HepG2 (cell line): ENCODE data around the gene RAB28. TPM values are rescaled to one million over a fixed set of nuclear protein-coding genes. Genes with fewer than 3 reads are reported as not detected.

Experiments
- CEBPG ChIP-seq: IDR thresholded peaks from 2 replicates; pipeline ENCODE4 v1.6.1; 2016
- CENPX ChIP-seq: sonication (generic); formaldehyde crosslinking; IDR thresholded peaks from 2 replicates; pipeline ENCODE4 v1.9.0; 2021; ENCODE audit warnings: mild to moderate bottlenecking, missing genetic modification reagents, moderate library complexity
- DNMT1 ChIP-seq: sonication (generic); formaldehyde crosslinking; IDR thresholded peaks from 2 replicates; pipeline ENCODE4 v1.5.1; 2020; ENCODE audit warnings: mild to moderate bottlenecking, missing genetic modification reagents
- DPF2 ChIP-seq: sonication (generic); formaldehyde crosslinking; IDR thresholded peaks from 2 replicates; pipeline ENCODE4 v1.4.0; 2020; ENCODE audit warnings: mild to moderate bottlenecking, low read depth, missing genetic modification reagents, borderline replicate concordance
- EEA1 ChIP-seq: sonication (generic); formaldehyde crosslinking; IDR thresholded peaks from 2 replicates; pipeline ENCODE4 v1.5.1; 2020; ENCODE audit warnings: mild to moderate bottlenecking, missing genetic modification reagents, borderline replicate concordance
- NFE2 ChIP-seq: sonication (generic); formaldehyde crosslinking; IDR thresholded peaks from 2 replicates; pipeline ENCODE4 v1.4.0; 2020; ENCODE audit warnings: missing genetic modification reagents
- NFYB ChIP-seq: sonication (generic); formaldehyde crosslinking; IDR thresholded peaks from 2 replicates; pipeline ENCODE4 v1.4.0; 2020; ENCODE audit warnings: missing genetic modification reagents
- ONECUT2 ChIP-seq: sonication (generic); formaldehyde crosslinking; IDR thresholded peaks from 2 replicates; pipeline ENCODE4 v1.4.0; 2020; ENCODE audit warnings: missing genetic modification reagents
- SNAPC2 ChIP-seq: sonication (generic); formaldehyde crosslinking; IDR thresholded peaks from 2 replicates; pipeline ENCODE4 v1.8.1; 2022; ENCODE audit warnings: mild to moderate bottlenecking, missing genetic modification reagents
- ZMYM4 ChIP-seq: sonication (generic); formaldehyde crosslinking; IDR thresholded peaks from 2 replicates; pipeline ENCODE4 v1.8.1; 2023; ENCODE audit warnings: mild to moderate bottlenecking, missing genetic modification reagents
- ZNF121 ChIP-seq: sonication (generic); formaldehyde crosslinking; IDR thresholded peaks from 2 replicates; pipeline ENCODE4 v1.5.0; 2020; ENCODE audit warnings: mild to moderate bottlenecking, missing genetic modification reagents
- ZNF225 ChIP-seq: sonication (generic); formaldehyde crosslinking; IDR thresholded peaks from 2 replicates; pipeline ENCODE4 v1.4.0; 2020; ENCODE audit warnings: mild to moderate bottlenecking, missing genetic modification reagents
- ZNF564 ChIP-seq: sonication (generic); formaldehyde crosslinking; IDR thresholded peaks from 2 replicates; pipeline ENCODE4 v1.8.1; 2023; ENCODE audit warnings: mild to moderate bottlenecking, missing genetic modification reagents
- ZNF572 ChIP-seq: sonication (generic); formaldehyde crosslinking; IDR thresholded peaks from 2 replicates; pipeline ENCODE4 v1.5.1; 2020; ENCODE audit warnings: mild to moderate bottlenecking, missing genetic modification reagents
- ZNF773 ChIP-seq: sonication (generic); formaldehyde crosslinking; IDR thresholded peaks from 2 replicates; pipeline ENCODE4 v1.4.0; 2020; ENCODE audit warnings: missing genetic modification reagents, borderline replicate concordance
- polyA plus RNA-seq, 8 experiments: library from polyadenylated mRNA; depleted of rRNA in 3 of 8; stranded (reverse) in 7 of 8; unstranded in 1 of 8; fragments of >200 nt; fragmentation: Illumina TruSeq in 4 of 8; extraction: Trizol in 4 of 8; gene quantifications; 2 replicates each; pipeline versions ENCODE4 v1.2.1 to v1.2.3, GENCODE V29; 2011 to 2016; ENCODE audit warnings: low read depth in 4 of 8, missing spikeins in 1 of 8, mixed read lengths in 1 of 8; ENCODE audit not compliant: insufficient read depth in 1 of 8
- total RNA-seq, 5 experiments: library from RNA; depleted of rRNA; stranded (reverse); fragments of >200 nt; fragmentation: Illumina TruSeq; extraction: Trizol; gene quantifications; 2 replicates each; pipeline ENCODE4 v1.2.3, GENCODE V29; 2016; ENCODE audit warnings: low read depth in 1 of 5
- TF ChIP-seq, protein P1 (sequence below), 2 experiments: sonication (generic) in 1 of 2; formaldehyde crosslinking in 1 of 2; IDR thresholded peaks; 2 replicates each; pipeline versions ENCODE4 v1.5.1 to v1.6.1; 2011 to 2020; ENCODE audit warnings: borderline replicate concordance in 1 of 2, low read depth in 1 of 2, low read length in 1 of 2, mild to moderate bottlenecking in 1 of 2, missing genetic modification reagents in 1 of 2, moderate library complexity in 1 of 2
- TF ChIP-seq, protein P2 (sequence below): sonication (generic); formaldehyde crosslinking; IDR thresholded peaks from 2 replicates; pipeline ENCODE4 v1.8.1; 2022; ENCODE audit warnings: low read depth, mild to moderate bottlenecking, missing genetic modification reagents
- TF ChIP-seq, protein P3 (sequence below): IDR thresholded peaks from 2 replicates; pipeline ENCODE4 v1.6.1; 2016; ENCODE audit warnings: missing genetic modification reagents, missing compliant biosample characterization
- TF ChIP-seq, protein P4 (sequence below): sonication (generic); formaldehyde crosslinking; IDR thresholded peaks from 2 replicates; pipeline ENCODE4 v1.9.0; 2021; ENCODE audit warnings: missing genetic modification reagents, mild to moderate bottlenecking, borderline replicate concordance
- TF ChIP-seq, protein P5 (sequence below): sonication (generic); formaldehyde crosslinking; conservative IDR thresholded peaks from 2 replicates; pipeline ENCODE4 v1.5.0; 2020; ENCODE audit warnings: missing genetic modification reagents
- TF ChIP-seq, protein P6 (sequence below): fragments of 450-650 bp; IDR thresholded peaks from 2 replicates; pipeline ENCODE4 v1.6.1; 2016

Gene RAB28
- total and polyA plus RNA-seq, 2 of the 13 experiments (the other 11 are each of a cell fraction or from before 2014, with no cell fraction given): 11.8 to 18.2 TPM

DNA sequence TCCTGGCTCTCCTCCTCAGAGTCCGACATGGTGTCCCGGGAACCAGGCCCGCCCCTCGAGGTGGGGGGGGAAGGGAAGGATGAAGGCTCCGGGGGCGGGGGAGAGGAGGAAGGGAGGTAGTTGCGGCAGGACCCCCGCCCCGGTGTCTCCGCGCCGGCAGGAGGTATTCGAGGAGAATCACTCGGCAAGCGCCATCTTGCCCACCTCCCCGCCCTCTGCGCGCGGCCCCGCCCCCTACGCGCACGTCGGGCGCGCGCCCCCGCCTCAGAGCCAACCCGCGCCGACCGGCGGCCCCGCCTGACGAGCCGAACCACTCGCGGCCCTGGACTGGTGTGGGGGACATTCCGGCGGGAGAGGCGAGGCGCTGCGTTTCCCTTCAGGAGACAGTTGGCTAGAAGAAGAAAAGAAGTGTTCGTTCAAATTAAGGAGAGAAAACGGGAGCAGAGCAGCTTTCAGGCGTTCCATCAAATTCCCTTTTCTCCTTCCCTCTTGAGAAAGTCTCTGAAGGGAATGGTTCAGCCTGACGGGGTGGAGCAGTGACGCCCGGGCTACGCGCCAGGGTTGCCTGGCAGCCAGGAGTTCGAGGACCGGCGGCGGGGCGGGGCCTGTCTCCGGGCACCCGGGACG is at the start of gene RAB28 (continued):
- TF ChIP-seq, protein P1, sequence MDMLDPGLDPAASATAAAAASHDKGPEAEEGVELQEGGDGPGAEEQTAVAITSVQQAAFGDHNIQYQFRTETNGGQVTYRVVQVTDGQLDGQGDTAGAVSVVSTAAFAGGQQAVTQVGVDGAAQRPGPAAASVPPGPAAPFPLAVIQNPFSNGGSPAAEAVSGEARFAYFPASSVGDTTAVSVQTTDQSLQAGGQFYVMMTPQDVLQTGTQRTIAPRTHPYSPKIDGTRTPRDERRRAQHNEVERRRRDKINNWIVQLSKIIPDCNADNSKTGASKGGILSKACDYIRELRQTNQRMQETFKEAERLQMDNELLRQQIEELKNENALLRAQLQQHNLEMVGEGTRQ (IDR thresholded peaks at IDR 0.05; ENCODE audit: low read depth, low read length): no peak
- TF ChIP-seq, protein P1 (CRISPR knock-in tag; IDR thresholded peaks at IDR 0.05; ENCODE audit: borderline replicate concordance): no peak
- TF ChIP-seq, protein P2, sequence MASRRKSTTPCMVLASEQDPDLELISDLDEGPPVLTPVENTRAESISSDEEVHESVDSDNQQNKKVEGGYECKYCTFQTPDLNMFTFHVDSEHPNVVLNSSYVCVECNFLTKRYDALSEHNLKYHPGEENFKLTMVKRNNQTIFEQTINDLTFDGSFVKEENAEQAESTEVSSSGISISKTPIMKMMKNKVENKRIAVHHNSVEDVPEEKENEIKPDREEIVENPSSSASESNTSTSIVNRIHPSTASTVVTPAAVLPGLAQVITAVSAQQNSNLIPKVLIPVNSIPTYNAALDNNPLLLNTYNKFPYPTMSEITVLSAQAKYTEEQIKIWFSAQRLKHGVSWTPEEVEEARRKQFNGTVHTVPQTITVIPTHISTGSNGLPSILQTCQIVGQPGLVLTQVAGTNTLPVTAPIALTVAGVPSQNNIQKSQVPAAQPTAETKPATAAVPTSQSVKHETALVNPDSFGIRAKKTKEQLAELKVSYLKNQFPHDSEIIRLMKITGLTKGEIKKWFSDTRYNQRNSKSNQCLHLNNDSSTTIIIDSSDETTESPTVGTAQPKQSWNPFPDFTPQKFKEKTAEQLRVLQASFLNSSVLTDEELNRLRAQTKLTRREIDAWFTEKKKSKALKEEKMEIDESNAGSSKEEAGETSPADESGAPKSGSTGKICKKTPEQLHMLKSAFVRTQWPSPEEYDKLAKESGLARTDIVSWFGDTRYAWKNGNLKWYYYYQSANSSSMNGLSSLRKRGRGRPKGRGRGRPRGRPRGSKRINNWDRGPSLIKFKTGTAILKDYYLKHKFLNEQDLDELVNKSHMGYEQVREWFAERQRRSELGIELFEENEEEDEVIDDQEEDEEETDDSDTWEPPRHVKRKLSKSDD (CRISPR knock-in tag): no peak
- no peak for TF ChIP-seq NFE2 (CRISPR knock-in tag)
- no peak for TF ChIP-seq DPF2 (CRISPR knock-in tag)
- no peak for TF ChIP-seq ZNF572
- TF ChIP-seq EEA1 (CRISPR knock-in tag): 0 out of 2 replicates have a peak, but pooled peaks have one; percentile 55
- TF ChIP-seq DNMT1: no peak
- TF ChIP-seq NFYB (CRISPR knock-in tag): peak; percentile 57
- no peak for TF ChIP-seq CEBPG (CRISPR knock-in tag)
- no peak for TF ChIP-seq ONECUT2 (CRISPR knock-in tag)
- TF ChIP-seq, protein P3, sequence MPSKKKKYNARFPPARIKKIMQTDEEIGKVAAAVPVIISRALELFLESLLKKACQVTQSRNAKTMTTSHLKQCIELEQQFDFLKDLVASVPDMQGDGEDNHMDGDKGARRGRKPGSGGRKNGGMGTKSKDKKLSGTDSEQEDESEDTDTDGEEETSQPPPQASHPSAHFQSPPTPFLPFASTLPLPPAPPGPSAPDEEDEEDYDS: no peak
- peak; percentile 62; the same call in 1 of the 2 replicates for TF ChIP-seq ZMYM4 (CRISPR knock-in tag)
- no peak for TF ChIP-seq SNAPC2 (CRISPR knock-in tag)
- no peak for TF ChIP-seq ZNF121 (CRISPR knock-in tag)
- TF ChIP-seq, protein P4, sequence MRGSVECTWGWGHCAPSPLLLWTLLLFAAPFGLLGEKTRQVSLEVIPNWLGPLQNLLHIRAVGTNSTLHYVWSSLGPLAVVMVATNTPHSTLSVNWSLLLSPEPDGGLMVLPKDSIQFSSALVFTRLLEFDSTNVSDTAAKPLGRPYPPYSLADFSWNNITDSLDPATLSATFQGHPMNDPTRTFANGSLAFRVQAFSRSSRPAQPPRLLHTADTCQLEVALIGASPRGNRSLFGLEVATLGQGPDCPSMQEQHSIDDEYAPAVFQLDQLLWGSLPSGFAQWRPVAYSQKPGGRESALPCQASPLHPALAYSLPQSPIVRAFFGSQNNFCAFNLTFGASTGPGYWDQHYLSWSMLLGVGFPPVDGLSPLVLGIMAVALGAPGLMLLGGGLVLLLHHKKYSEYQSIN (CRISPR knock-in tag): no peak
- no peak for TF ChIP-seq CENPX (CRISPR knock-in tag)
- TF ChIP-seq, protein P5, sequence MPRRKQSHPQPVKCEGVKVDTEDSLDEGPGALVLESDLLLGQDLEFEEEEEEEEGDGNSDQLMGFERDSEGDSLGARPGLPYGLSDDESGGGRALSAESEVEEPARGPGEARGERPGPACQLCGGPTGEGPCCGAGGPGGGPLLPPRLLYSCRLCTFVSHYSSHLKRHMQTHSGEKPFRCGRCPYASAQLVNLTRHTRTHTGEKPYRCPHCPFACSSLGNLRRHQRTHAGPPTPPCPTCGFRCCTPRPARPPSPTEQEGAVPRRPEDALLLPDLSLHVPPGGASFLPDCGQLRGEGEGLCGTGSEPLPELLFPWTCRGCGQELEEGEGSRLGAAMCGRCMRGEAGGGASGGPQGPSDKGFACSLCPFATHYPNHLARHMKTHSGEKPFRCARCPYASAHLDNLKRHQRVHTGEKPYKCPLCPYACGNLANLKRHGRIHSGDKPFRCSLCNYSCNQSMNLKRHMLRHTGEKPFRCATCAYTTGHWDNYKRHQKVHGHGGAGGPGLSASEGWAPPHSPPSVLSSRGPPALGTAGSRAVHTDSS (CRISPR knock-in tag): no peak
- no peak for TF ChIP-seq ZNF564 (CRISPR knock-in tag)
- TF ChIP-seq ZNF225 (CRISPR knock-in tag): no peak
- TF ChIP-seq ZNF773: no peak
- TF ChIP-seq, protein P6, sequence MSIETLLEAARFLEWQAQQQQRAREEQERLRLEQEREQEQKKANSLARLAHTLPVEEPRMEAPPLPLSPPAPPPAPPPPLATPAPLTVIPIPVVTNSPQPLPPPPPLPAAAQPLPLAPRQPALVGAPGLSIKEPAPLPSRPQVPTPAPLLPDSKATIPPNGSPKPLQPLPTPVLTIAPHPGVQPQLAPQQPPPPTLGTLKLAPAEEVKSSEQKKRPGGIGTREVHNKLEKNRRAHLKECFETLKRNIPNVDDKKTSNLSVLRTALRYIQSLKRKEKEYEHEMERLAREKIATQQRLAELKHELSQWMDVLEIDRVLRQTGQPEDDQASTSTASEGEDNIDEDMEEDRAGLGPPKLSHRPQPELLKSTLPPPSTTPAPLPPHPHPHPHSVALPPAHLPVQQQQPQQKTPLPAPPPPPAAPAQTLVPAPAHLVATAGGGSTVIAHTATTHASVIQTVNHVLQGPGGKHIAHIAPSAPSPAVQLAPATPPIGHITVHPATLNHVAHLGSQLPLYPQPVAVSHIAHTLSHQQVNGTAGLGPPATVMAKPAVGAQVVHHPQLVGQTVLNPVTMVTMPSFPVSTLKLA: no peak
